HG03432 (cell line): Measurements from ENCODE around the gene FTO.

Experiments used
- ATAC-seq: cut with Tn5 transposase; IDR thresholded peaks from one replicate; pipeline ENCODE4 v1.9.1; 2021; ENCODE audit warnings: mild to moderate bottlenecking, moderate library complexity; ENCODE audit not compliant: unreplicated experiment

Gene FTO

GRCh38 chr16:54106057-54106456 lies 402.1 kb downstream of the FTO start:
- ATAC-seq: no peak

GRCh38 chr16:54107583-54108202 lies 403.7 kb downstream of the FTO start:
- no peak for ATAC-seq

GRCh38 chr16:54110016-54110981 lies 406.3 kb downstream of the FTO start:
- no peak for ATAC-seq

GRCh38 chr16:54112451-54113206 lies 408.7 kb downstream of the FTO start:
- ATAC-seq: no peak

GRCh38 chr16:54115558-54115957 lies 411.6 kb downstream of the FTO start:
- ATAC-seq: no peak

- ATAC-seq: no peak
Observed at GRCh38 chr16:54116124-54116655, 412.2 kb downstream of the FTO start.

GRCh38 chr16:54118846-54119245 lies 414.9 kb downstream of the FTO start:
- ATAC-seq: no peak

- ATAC-seq: no peak
Observed at GRCh38 chr16:54120846-54121480, 417.0 kb downstream of the FTO start.

GRCh38 chr16:54121539-54122295 lies 417.8 kb downstream of the FTO start:
- no peak for ATAC-seq

- ATAC-seq: no peak
Observed at GRCh38 chr16:54123766-54124165, 419.8 kb downstream of the FTO start.

GRCh38 chr16:54125751-54126655 lies 422.0 kb downstream of the FTO start:
- no peak for ATAC-seq

GRCh38 chr16:54126907-54127306 lies 423.0 kb downstream of the FTO start:
- no peak for ATAC-seq

GRCh38 chr16:54128629-54129234 lies 424.8 kb downstream of the FTO start:
- ATAC-seq: no peak

- no peak for ATAC-seq
Observed at GRCh38 chr16:54129810-54130209, 425.9 kb downstream of the FTO start.

- ATAC-seq: no peak
Observed at GRCh38 chr16:54135361-54136275, 431.7 kb downstream of the FTO start.

GRCh38 chr16:54136276-54136625 lies 432.3 kb downstream of the FTO start:
- ATAC-seq: no peak

GRCh38 chr16:54140057-54140787 lies 436.3 kb downstream of the FTO start:
- ATAC-seq: no peak
